DND-41 (cell line): ENCODE data around the gene GLTPD2.

Experiments used
- EZH2 ChIP-seq: IDR thresholded peaks from 3 replicates; pipeline ENCODE4 v1.6.1; 2012; ENCODE audit warnings: borderline replicate concordance, low read depth, mild to moderate bottlenecking, moderate library complexity, low read length, inconsistent platforms; ENCODE audit not compliant: severe bottlenecking
- TF ChIP-seq, protein P1 (sequence below): IDR thresholded peaks from 2 replicates; pipeline ENCODE4 v1.5.1; 2012; ENCODE audit warnings: borderline replicate concordance, low read length, moderate library complexity, mild to moderate bottlenecking; ENCODE audit not compliant: poor library complexity, severe bottlenecking; ENCODE audit errors: extremely low read depth

DNA sequence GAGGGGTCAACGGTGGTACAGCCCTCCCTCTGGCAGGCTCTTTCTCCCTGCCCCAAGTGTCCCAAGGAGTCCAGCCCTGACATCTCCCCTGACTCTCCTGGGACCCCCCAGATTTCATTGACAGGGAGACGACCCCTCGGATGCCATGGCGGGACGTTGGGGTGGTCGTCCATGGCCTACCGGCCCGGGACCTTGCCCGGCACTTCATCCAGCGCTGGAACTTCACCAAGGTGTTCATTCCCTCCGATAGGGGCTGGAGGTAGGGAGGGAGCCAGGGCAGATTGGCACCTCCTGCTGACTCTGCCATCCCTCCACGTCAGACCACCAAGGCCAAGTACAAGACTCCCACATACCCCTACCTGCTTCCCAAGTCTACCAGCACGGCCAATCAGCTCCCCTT is 28.1 kb downstream of the GLTPD2 start:
- TF ChIP-seq, protein P1, sequence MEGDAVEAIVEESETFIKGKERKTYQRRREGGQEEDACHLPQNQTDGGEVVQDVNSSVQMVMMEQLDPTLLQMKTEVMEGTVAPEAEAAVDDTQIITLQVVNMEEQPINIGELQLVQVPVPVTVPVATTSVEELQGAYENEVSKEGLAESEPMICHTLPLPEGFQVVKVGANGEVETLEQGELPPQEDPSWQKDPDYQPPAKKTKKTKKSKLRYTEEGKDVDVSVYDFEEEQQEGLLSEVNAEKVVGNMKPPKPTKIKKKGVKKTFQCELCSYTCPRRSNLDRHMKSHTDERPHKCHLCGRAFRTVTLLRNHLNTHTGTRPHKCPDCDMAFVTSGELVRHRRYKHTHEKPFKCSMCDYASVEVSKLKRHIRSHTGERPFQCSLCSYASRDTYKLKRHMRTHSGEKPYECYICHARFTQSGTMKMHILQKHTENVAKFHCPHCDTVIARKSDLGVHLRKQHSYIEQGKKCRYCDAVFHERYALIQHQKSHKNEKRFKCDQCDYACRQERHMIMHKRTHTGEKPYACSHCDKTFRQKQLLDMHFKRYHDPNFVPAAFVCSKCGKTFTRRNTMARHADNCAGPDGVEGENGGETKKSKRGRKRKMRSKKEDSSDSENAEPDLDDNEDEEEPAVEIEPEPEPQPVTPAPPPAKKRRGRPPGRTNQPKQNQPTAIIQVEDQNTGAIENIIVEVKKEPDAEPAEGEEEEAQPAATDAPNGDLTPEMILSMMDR: no peak
- no peak for TF ChIP-seq EZH2
